D341Med (cell line): ENCODE results near the gene METTL1.

ENCODE experiments used
- DNase-seq: peaks from one replicate; pipeline ENCODE4 v3.0.0; 2012; ENCODE audit warnings: low spot score

The METTL1 gene

GRCh38 chr12:57724003-57724935 lies 47.6 kb downstream of the METTL1 start:
- DNase-seq = peak; percentile 12

GRCh38 chr12:57723630-57723962 lies 48.3 kb downstream of the METTL1 start:
- DNase-seq = no peak

GRCh38 chr12:57722716-57723629 lies 48.9 kb downstream of the METTL1 start:
- peak; percentile 46 for DNase-seq

- DNase-seq = peak; percentile 11
Measured at GRCh38 chr12:57721846-57722608, 49.9 kb downstream of the METTL1 start.

GRCh38 chr12:57720606-57721595 lies 51.0 kb downstream of the METTL1 start:
- peak; percentile 16 for DNase-seq

GRCh38 chr12:57719777-57720605 lies 51.9 kb downstream of the METTL1 start:
- DNase-seq = no peak

GRCh38 chr12:57718641-57719528 lies 53.0 kb downstream of the METTL1 start:
- no peak for DNase-seq
